GM23338 (cell line): ENCODE results near the gene NUCB1.

Experiments
- EZH2 ChIP-seq: fragments of 200-600 bp; sonication (generic); IDR thresholded peaks from one replicate; pipeline ENCODE4 v1.8.0; 2017; ENCODE audit warnings: antibody characterized with exemption, mild to moderate bottlenecking, low read depth; ENCODE audit not compliant: unreplicated experiment
- EZH2phosphoT487 ChIP-seq: fragments of 200-600 bp; sonication (generic); IDR thresholded peaks from one replicate; pipeline ENCODE4 v1.8.1; 2018; ENCODE audit warnings: antibody characterized with exemption; ENCODE audit not compliant: unreplicated experiment
- POLR2AphosphoS5 ChIP-seq: IDR thresholded peaks from 2 replicates; pipeline ENCODE4 v1.6.1; 2016; ENCODE audit warnings: antibody characterized with exemption, low read depth
- TF ChIP-seq, protein P1 (sequence below), 2 experiments: fragments of 200-600 bp in 1 of 2; sonication (generic) in 1 of 2; conservative IDR thresholded peaks; 2 replicates each; pipeline versions ENCODE4 v1.5.1 to v1.6.1; 2016 to 2017; ENCODE audit warnings: antibody characterized with exemption in 2 of 2, low read depth in 2 of 2, mild to moderate bottlenecking in 2 of 2, moderate library complexity in 1 of 2

DNA sequence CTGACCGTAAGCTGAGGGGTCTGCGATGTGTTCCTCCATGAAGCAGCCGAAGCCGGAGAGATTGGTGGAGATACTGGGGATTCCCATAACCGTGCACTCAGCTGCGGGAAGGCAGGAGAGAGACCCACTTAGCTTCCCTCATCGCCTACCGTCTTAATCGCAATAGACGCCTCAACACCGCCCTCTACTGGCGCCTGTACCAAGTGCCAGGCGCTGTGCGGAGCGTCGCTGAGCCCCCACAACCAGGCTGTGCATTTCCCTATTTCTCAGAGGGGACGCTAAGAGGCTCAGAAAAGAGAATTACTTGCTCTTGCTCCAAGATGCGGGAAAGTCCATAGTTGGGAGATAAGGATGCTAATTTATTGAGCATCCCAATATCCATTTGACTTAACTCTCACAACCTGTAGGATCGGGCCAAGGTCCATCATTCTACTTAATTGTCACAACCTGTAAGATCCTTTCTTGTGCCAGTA lies 70.8 kb downstream of the NUCB1 start:
- no peak for TF ChIP-seq EZH2phosphoT487
- TF ChIP-seq, protein P1, sequence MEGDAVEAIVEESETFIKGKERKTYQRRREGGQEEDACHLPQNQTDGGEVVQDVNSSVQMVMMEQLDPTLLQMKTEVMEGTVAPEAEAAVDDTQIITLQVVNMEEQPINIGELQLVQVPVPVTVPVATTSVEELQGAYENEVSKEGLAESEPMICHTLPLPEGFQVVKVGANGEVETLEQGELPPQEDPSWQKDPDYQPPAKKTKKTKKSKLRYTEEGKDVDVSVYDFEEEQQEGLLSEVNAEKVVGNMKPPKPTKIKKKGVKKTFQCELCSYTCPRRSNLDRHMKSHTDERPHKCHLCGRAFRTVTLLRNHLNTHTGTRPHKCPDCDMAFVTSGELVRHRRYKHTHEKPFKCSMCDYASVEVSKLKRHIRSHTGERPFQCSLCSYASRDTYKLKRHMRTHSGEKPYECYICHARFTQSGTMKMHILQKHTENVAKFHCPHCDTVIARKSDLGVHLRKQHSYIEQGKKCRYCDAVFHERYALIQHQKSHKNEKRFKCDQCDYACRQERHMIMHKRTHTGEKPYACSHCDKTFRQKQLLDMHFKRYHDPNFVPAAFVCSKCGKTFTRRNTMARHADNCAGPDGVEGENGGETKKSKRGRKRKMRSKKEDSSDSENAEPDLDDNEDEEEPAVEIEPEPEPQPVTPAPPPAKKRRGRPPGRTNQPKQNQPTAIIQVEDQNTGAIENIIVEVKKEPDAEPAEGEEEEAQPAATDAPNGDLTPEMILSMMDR (conservative IDR thresholded peaks at IDR 0.05; ENCODE audit: low read depth in 2 of 2): peak; percentile 94 to 98
- no peak for TF ChIP-seq POLR2AphosphoS5
- no peak for TF ChIP-seq EZH2
